ENCODE results near the gene SCLY.

DNA sequence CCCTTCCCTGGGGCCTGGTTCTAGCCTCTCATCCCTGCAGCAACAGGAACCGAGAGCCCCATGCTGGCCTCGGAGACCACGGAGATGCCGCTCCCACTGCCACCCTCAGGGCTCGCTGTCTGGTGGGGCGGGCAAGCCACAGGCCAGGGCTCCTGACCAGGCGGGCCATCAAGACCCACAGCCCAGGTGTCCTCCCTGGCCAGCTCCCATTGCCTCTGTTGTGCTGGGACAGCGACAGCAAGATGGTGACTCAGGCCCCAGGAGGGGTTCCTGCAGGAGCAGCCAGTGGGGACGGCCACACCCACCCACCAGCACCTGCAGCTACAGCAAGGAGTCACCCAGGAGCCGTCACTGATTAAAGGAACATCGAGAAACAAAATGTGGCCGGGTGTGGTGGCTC, 85.0 kb downstream of the SCLY start:
- TF ChIP-seq NFIC (IDR thresholded peaks at IDR 0.05; ENCODE audit: borderline replicate concordance), result no peak
- TF ChIP-seq, protein P1, sequence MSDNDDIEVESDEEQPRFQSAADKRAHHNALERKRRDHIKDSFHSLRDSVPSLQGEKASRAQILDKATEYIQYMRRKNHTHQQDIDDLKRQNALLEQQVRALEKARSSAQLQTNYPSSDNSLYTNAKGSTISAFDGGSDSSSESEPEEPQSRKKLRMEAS (IDR thresholded peaks at IDR 0.05; ENCODE audit: low read depth), result no peak
- TF ChIP-seq, protein P2, sequence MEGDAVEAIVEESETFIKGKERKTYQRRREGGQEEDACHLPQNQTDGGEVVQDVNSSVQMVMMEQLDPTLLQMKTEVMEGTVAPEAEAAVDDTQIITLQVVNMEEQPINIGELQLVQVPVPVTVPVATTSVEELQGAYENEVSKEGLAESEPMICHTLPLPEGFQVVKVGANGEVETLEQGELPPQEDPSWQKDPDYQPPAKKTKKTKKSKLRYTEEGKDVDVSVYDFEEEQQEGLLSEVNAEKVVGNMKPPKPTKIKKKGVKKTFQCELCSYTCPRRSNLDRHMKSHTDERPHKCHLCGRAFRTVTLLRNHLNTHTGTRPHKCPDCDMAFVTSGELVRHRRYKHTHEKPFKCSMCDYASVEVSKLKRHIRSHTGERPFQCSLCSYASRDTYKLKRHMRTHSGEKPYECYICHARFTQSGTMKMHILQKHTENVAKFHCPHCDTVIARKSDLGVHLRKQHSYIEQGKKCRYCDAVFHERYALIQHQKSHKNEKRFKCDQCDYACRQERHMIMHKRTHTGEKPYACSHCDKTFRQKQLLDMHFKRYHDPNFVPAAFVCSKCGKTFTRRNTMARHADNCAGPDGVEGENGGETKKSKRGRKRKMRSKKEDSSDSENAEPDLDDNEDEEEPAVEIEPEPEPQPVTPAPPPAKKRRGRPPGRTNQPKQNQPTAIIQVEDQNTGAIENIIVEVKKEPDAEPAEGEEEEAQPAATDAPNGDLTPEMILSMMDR (IDR thresholded peaks at IDR 0.05), result no peak
- TF ChIP-seq, protein P3, sequence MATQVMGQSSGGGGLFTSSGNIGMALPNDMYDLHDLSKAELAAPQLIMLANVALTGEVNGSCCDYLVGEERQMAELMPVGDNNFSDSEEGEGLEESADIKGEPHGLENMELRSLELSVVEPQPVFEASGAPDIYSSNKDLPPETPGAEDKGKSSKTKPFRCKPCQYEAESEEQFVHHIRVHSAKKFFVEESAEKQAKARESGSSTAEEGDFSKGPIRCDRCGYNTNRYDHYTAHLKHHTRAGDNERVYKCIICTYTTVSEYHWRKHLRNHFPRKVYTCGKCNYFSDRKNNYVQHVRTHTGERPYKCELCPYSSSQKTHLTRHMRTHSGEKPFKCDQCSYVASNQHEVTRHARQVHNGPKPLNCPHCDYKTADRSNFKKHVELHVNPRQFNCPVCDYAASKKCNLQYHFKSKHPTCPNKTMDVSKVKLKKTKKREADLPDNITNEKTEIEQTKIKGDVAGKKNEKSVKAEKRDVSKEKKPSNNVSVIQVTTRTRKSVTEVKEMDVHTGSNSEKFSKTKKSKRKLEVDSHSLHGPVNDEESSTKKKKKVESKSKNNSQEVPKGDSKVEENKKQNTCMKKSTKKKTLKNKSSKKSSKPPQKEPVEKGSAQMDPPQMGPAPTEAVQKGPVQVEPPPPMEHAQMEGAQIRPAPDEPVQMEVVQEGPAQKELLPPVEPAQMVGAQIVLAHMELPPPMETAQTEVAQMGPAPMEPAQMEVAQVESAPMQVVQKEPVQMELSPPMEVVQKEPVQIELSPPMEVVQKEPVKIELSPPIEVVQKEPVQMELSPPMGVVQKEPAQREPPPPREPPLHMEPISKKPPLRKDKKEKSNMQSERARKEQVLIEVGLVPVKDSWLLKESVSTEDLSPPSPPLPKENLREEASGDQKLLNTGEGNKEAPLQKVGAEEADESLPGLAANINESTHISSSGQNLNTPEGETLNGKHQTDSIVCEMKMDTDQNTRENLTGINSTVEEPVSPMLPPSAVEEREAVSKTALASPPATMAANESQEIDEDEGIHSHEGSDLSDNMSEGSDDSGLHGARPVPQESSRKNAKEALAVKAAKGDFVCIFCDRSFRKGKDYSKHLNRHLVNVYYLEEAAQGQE (IDR thresholded peaks at IDR 0.05; ENCODE audit: low read depth, low read length), result no peak

Data from SK-N-SH (cell line).